Mesenchymal stem cell (in vitro differentiated cells and primary cell): Measurements from ENCODE around the gene SEZ6.
A peak's percentile ranks its signal among the peaks of the same experiment; 100 is the strongest.

Source experiments
- DNase-seq: peaks from one replicate; pipeline ENCODE4 v3.0.0-alpha.2; 2013
- H2AFZ ChIP-seq: one replicate; pipeline ENCODE4 v1.6.1; 2013; ENCODE audit warnings: low read depth, mild to moderate bottlenecking, control low read depth, inconsistent platforms, low read length, moderate library complexity
- H2AK5ac ChIP-seq: 2 replicates; pipeline ENCODE4 v1.6.1; 2013; ENCODE audit warnings: low read length, moderate library complexity, mild to moderate bottlenecking, inconsistent platforms; ENCODE audit not compliant: severe bottlenecking
- H2BK120ac ChIP-seq: one replicate; pipeline ENCODE4 v1.6.1; 2013; ENCODE audit warnings: low read depth, mild to moderate bottlenecking, inconsistent platforms, low read length, moderate library complexity
- H2BK12ac ChIP-seq, 2 experiments: one replicate each; pipeline ENCODE4 v1.6.1; 2013; ENCODE audit warnings: inconsistent platforms in 2 of 2, low read length in 2 of 2, mild to moderate bottlenecking in 2 of 2, moderate library complexity in 2 of 2, control low read depth in 1 of 2
- H2BK15ac ChIP-seq: one replicate; pipeline ENCODE4 v1.6.1; 2013; ENCODE audit warnings: mild to moderate bottlenecking, low read depth, inconsistent platforms; ENCODE audit not compliant: poor library complexity, severe bottlenecking
- H2BK5ac ChIP-seq: 2 replicates; pipeline ENCODE4 v1.6.1; 2013; ENCODE audit warnings: low read depth, mild to moderate bottlenecking, low read length, control low read depth, inconsistent platforms; ENCODE audit not compliant: poor library complexity, severe bottlenecking
- H3K14ac ChIP-seq, 2 experiments: one replicate each; pipeline ENCODE4 v1.6.1; 2013; ENCODE audit warnings: inconsistent platforms in 2 of 2, low read length in 2 of 2, control low read depth in 1 of 2, mild to moderate bottlenecking in 1 of 2, moderate library complexity in 1 of 2
- H3K18ac ChIP-seq, 2 experiments: one replicate each; pipeline ENCODE4 v1.6.1; 2013; ENCODE audit warnings: inconsistent platforms in 2 of 2, low read length in 2 of 2, control low read depth in 1 of 2, low read depth in 1 of 2, mild to moderate bottlenecking in 1 of 2
- H3K23ac ChIP-seq, 2 experiments: one replicate each; pipeline ENCODE4 v1.6.1; 2013; ENCODE audit warnings: inconsistent platforms in 2 of 2, low read length in 2 of 2, mild to moderate bottlenecking in 2 of 2, moderate library complexity in 2 of 2, control low read depth in 1 of 2
- H3K27ac ChIP-seq: 2 replicates; pipeline ENCODE4 v1.5.1; 2013; ENCODE audit warnings: mild to moderate bottlenecking, moderate library complexity, low read length, control low read depth, inconsistent platforms; ENCODE audit not compliant: poor library complexity, severe bottlenecking
- H3K27me3 ChIP-seq, 2 experiments: 2 replicates each; pipeline versions ENCODE4 v1.6.1 to v1.7.0; 2013; ENCODE audit warnings: low read length in 2 of 2, mild to moderate bottlenecking in 2 of 2, moderate library complexity in 2 of 2, control low read depth in 1 of 2, inconsistent platforms in 1 of 2; ENCODE audit not compliant: control insufficient read depth in 1 of 2, insufficient read depth in 1 of 2
- H3K36me3 ChIP-seq, 2 experiments: 2 replicates each; pipeline versions ENCODE4 v1.6.1 to v1.7.0; 2013; ENCODE audit warnings: low read length in 2 of 2, control low read depth in 1 of 2, inconsistent platforms in 1 of 2, low read depth in 1 of 2, mild to moderate bottlenecking in 1 of 2; ENCODE audit not compliant: insufficient read depth in 2 of 2, control insufficient read depth in 1 of 2
- H3K4ac ChIP-seq, 2 experiments: one replicate each; pipeline ENCODE4 v1.6.1; 2013; ENCODE audit warnings: inconsistent platforms in 2 of 2, low read length in 2 of 2, mild to moderate bottlenecking in 2 of 2, moderate library complexity in 2 of 2, control low read depth in 1 of 2, low read depth in 1 of 2
- H3K4me1 ChIP-seq: 2 replicates; pipeline ENCODE4 v1.6.1; 2013; ENCODE audit warnings: low read depth, low read length, control low read depth; ENCODE audit not compliant: control insufficient read depth, insufficient read depth
- H3K4me2 ChIP-seq: 2 replicates; pipeline ENCODE4 v1.6.1; 2013; ENCODE audit warnings: low read length, mild to moderate bottlenecking, inconsistent platforms; ENCODE audit not compliant: poor library complexity, severe bottlenecking
- H3K4me3 ChIP-seq, 2 experiments: 2 replicates each; pipeline versions ENCODE4 v1.5.1 to v1.7.0; 2013; ENCODE audit warnings: low read length in 2 of 2, mild to moderate bottlenecking in 2 of 2, control low read depth in 1 of 2, low read depth in 1 of 2; ENCODE audit not compliant: insufficient read depth in 1 of 2
- H3K79me1 ChIP-seq: replicated peaks from 2 replicates; pipeline ENCODE4 v1.6.1; 2013; ENCODE audit warnings: mild to moderate bottlenecking, control low read depth, low read length, inconsistent platforms; ENCODE audit not compliant: poor library complexity, severe bottlenecking
- H3K9ac ChIP-seq: 2 replicates; pipeline ENCODE4 v1.7.0; 2013; ENCODE audit warnings: mild to moderate bottlenecking, low read length, moderate library complexity
- H3K9me3 ChIP-seq: 2 replicates; pipeline ENCODE4 v1.7.0; 2013; ENCODE audit warnings: mild to moderate bottlenecking, low read length; ENCODE audit not compliant: control insufficient read depth
- H4K8ac ChIP-seq: one replicate; pipeline ENCODE4 v1.6.1; 2013; ENCODE audit warnings: inconsistent platforms, mild to moderate bottlenecking, low read length, moderate library complexity
- H4K91ac ChIP-seq: one replicate; pipeline ENCODE4 v1.6.1; 2013; ENCODE audit warnings: mild to moderate bottlenecking, low read length, inconsistent platforms
- WGBS: methylation state at CpG from one replicate; pipeline ENCODE4 v1.1.7; 2013; ENCODE audit warnings: mixed read lengths; 5-methylcytosine and 5-hydroxymethylcytosine counted together

SEZ6 gene

DNA sequence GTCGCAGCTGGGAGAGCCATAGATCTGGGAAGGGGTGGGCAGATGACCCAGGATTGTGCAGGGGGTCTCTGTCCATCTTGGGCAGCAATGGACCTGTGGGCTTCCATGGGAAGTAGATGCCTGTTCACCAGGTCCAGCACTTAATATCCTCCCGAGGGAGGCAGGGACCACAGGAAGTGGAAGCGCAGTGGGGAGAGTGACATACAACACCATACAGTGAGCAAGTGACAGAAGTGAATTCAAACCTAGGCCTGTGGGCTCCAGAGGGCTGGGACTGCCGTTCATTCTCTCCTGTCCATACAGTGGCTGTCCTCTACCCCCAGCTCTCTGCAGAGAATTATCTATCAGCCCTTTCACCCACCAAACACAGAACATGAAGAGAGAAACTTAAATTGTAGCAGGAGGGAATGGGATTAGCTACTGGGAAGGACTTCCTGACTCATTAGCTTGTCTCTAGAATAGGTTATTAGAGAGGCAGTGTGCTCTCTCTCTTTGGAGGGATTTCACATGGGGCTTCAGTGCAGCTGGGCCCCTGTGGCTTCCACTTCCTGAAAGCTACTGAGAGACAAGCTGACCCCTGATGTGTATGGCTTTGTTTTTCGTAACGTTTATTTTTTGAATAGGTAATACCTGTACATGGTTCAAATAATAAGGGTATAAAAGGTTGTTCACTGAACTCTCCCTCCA lies 13.1 kb upstream of the SEZ6 start:
- no peak overlapping the region for H2BK15ac ChIP-seq
- no peak overlapping the region for H2AFZ ChIP-seq
- H2BK12ac ChIP-seq, result no peak overlapping the region
- H3K27me3 ChIP-seq, result peaks cover 86 to 95% of the 10 kb centered on the region in 2 experiments
- no peak overlapping the region for H4K91ac ChIP-seq
- 74% methylated on average over 3 of the region's 6 CpGs for WGBS
- no peak overlapping the region for H3K27ac ChIP-seq
- no peak overlapping the region for H3K9ac ChIP-seq
- H3K18ac ChIP-seq, result no peak overlapping the region
- no peaks in the 10 kb centered on the region for H3K79me1 ChIP-seq
- H3K14ac ChIP-seq, result no peak overlapping the region
- no peak overlapping the region for H3K23ac ChIP-seq
- no peak overlapping the region for H3K4ac ChIP-seq
- H3K36me3 ChIP-seq, result no peaks in the 10 kb centered on the region
- H4K8ac ChIP-seq, result no peak overlapping the region
- no peak overlapping the region for H2BK120ac ChIP-seq
- DNase-seq, result no peak
- H3K4me2 ChIP-seq, result no peak overlapping the region
- H3K4me3 ChIP-seq, result no peak overlapping the region
- H2AK5ac ChIP-seq, result no peak overlapping the region
- H3K4me1 ChIP-seq, result peaks cover 6% of the 10 kb centered on the region
- H2BK5ac ChIP-seq, result no peak overlapping the region
- H3K9me3 ChIP-seq, result no peaks in the 10 kb centered on the region

DNA sequence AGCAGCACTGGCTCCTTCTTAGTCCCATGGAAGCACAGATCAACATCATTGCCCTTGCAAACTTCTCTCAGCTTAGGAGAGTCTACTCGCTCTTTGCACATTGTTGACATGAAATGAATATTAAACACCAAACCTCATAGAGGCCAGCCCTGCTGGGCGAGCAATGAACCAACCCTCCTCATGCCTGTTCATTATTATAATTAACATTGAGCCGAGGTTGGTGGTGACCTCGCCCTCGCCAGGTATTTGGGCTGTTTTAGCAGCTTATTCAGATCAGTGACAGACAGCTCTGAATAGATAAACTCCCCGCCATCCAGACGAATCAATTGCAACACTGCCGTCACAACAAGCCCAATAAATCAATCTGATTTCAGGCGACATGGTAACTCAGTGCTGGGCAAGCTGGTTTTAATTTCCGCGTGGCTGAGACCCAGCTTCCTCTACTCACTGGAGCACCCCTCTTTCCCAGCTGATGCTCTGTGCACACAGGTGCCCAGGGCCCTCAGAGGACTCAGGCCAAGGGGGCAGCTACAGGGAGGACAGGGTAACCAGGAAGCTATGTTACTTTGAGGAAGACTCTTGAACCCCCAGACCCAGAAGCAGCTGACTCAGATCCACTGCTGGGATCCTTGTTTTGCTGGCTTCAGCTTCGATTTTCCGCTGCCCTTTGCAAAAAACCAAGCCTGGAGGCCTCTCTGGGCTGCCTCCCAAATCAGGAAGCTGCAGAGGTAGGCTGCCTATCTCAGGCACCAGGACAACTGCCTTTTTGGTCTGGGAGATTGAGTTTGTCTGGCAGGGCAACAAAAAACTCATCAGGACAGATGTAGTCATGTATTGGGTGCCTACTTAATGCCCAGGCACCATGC lies 10.7 kb upstream of the SEZ6 start:
- no peak overlapping the region for H3K9ac ChIP-seq
- no peaks in the 10 kb centered on the region for H3K79me1 ChIP-seq

DNA sequence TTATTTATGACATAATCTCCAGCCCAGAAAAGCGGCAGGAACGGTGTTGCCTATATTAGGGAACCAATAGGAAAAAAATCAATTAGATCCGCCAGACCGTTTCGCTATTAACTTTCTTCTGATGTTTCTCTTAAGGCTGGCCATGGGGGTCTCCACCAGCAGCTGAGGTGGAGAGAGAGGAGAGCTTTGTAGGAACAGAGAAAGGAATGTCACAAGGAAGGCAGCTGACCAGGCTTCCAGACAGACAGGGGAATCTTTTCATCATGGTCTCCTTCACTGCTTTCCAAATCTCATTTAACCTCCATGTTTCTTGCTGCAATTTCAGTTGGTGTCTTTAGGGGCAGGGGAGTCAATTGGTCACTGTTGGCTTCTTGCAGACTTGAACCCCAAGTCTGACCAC lies 8.9 kb upstream of the SEZ6 start:
- H3K18ac ChIP-seq, result no peak overlapping the region
- H3K36me3 ChIP-seq, result no peaks in the 10 kb centered on the region
- H3K9ac ChIP-seq, result no peak overlapping the region
- H2BK15ac ChIP-seq, result no peak overlapping the region
- no peak overlapping the region for H4K8ac ChIP-seq
- no peak overlapping the region for H2AFZ ChIP-seq
- no peaks in the 10 kb centered on the region for H3K79me1 ChIP-seq
- H3K4me2 ChIP-seq, result no peak overlapping the region
- no peak overlapping the region for H2BK5ac ChIP-seq
- H3K23ac ChIP-seq, result no peak overlapping the region
- 69% methylated on average over 5 of the region's 5 CpGs for WGBS
- H2BK12ac ChIP-seq, result no peak overlapping the region
- no peak for DNase-seq
- H3K4me1 ChIP-seq, result peaks cover under 1% of the 10 kb centered on the region
- no peak overlapping the region for H3K4ac ChIP-seq
- H2BK120ac ChIP-seq, result no peak overlapping the region
- H3K14ac ChIP-seq, result no peak overlapping the region
- H3K27me3 ChIP-seq, result peaks cover 89 to 92% of the 10 kb centered on the region in 2 experiments
- no peaks in the 10 kb centered on the region for H3K9me3 ChIP-seq
- no peak overlapping the region for H4K91ac ChIP-seq
- no peak overlapping the region for H2AK5ac ChIP-seq
- no peak overlapping the region for H3K27ac ChIP-seq
- no peak overlapping the region for H3K4me3 ChIP-seq

More for the DNA sequence above, 10.7 kb upstream of the SEZ6 start:
- no peak overlapping the region for H4K91ac ChIP-seq
- peaks cover 89 to 92% of the 10 kb centered on the region in 2 experiments for H3K27me3 ChIP-seq
- no peak overlapping the region for H3K18ac ChIP-seq
- no peak overlapping the region for H3K23ac ChIP-seq
- WGBS, result 68% methylated on average over 13 of the region's 13 CpGs
- H2AFZ ChIP-seq, result no peak overlapping the region
- no peak overlapping the region for H3K27ac ChIP-seq
- H2BK12ac ChIP-seq, result no peak overlapping the region
- H3K4me2 ChIP-seq, result no peak overlapping the region
- no peaks in the 10 kb centered on the region for H3K9me3 ChIP-seq
- H2BK120ac ChIP-seq, result no peak overlapping the region
- H2BK5ac ChIP-seq, result no peak overlapping the region
- H4K8ac ChIP-seq, result no peak overlapping the region
- no peak overlapping the region for H2BK15ac ChIP-seq
- no peaks in the 10 kb centered on the region for H3K36me3 ChIP-seq
- no peak for DNase-seq
- H2AK5ac ChIP-seq, result no peak overlapping the region
- no peak overlapping the region for H3K14ac ChIP-seq
- no peak overlapping the region for H3K4me3 ChIP-seq
- peaks cover 6% of the 10 kb centered on the region for H3K4me1 ChIP-seq
- H3K4ac ChIP-seq, result no peak overlapping the region

DNA sequence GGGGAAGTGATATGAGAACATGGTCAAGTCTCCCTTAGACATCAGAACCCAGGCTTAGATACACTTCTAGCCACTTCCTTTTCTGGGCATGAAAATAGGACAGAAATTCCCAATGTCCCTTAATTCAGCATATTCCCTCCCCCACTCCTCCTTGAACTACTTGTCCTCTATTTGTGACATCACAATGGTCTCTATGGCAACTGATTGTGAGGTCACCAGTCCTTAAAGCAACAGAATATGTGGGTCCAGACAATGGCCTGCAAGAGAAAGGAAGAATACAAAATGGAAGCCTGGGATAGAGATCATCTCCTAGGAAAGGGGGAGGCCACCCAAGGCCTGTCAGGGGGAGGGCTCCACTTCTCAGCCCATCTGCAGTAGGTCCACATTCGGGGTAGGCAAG lies 6.7 kb upstream of the SEZ6 start:
- Histone ChIP-seq H3K36me3 (no peaks in the 10 kb centered on the region), H3K9me3 (no peaks in the 10 kb centered on the region), H3K18ac (no peak overlapping the region), H3K27ac (no peak overlapping the region), H4K8ac (no peak overlapping the region), H3K79me1 (no peaks in the 10 kb centered on the region), H3K27me3 (peaks cover 85 to 92% of the 10 kb centered on the region in 2 experiments), H2BK15ac (no peak overlapping the region), H2BK12ac (no peak overlapping the region), H3K4me2 (no peak overlapping the region), H3K9ac (no peak overlapping the region), H2AK5ac (no peak overlapping the region), H2BK120ac (no peak overlapping the region), H4K91ac (no peak overlapping the region), H2BK5ac (no peak overlapping the region), H3K4me3 (no peak overlapping the region), H3K4me1 (no peaks in the 10 kb centered on the region), H3K23ac (no peak overlapping the region), H3K4ac (no peak overlapping the region), H3K14ac (no peak overlapping the region), H2AFZ (no peak overlapping the region)
- 92% methylated on average over 1 of the region's 1 CpG for WGBS
- peak; percentile 6 for DNase-seq
